Tibial nerve (tissue), 4 donors: Measurements from ENCODE around the gene FGF6. TPM values are rescaled to one million over a fixed set of nuclear protein-coding genes. Genes with fewer than 3 reads are reported as not detected.

Source experiments
- DNase-seq, 2 donors: peaks; one replicate each; pipeline ENCODE4 v3.0.0-alpha.2; 2019; ENCODE audit warnings: low spot score in 2 of 2
- H3K27ac ChIP-seq, 4 donors: fragments of 200-600 bp; sonication (generic) in 3 of 4; one replicate each; pipeline ENCODE4 v1.5.1; 2017 to 2019; ENCODE audit warnings: mild to moderate bottlenecking in 1 of 4
- H3K27me3 ChIP-seq, 2 donors: fragments of 200-600 bp; sonication (generic) in 1 of 2; one replicate each; pipeline versions ENCODE4 v1.5.1 to v1.6.0; 2017 to 2019
- H3K36me3 ChIP-seq, 3 donors: fragments of 200-600 bp; sonication (generic); one replicate each; pipeline ENCODE4 v1.5.1; 2018 to 2019
- H3K4me1 ChIP-seq, 4 donors: fragments of 200-600 bp; sonication (generic) in 3 of 4; one replicate each; pipeline ENCODE4 v1.5.1; 2017 to 2019
- H3K4me3 ChIP-seq, 4 donors: fragments of 200-600 bp; sonication (generic) in 3 of 4; one replicate each; pipeline ENCODE4 v1.5.1; 2017 to 2019; ENCODE audit warnings: mild to moderate bottlenecking in 1 of 4, moderate library complexity in 1 of 4
- H3K9me3 ChIP-seq, 4 donors: fragments of 200-600 bp; sonication (generic) in 3 of 4; one replicate each; pipeline ENCODE4 v1.5.1; 2017 to 2019
- CTCF ChIP-seq, 5 experiments: fragments of 200-600 bp in 3 of 5; fragments of 450-650 bp in 2 of 5; sonication (generic) in 3 of 5; IDR thresholded peaks; one replicate each; pipeline ENCODE4 v1.5.1; 2016 to 2019; ENCODE audit warnings: antibody characterized with exemption in 5 of 5, mild to moderate bottlenecking in 3 of 5, moderate library complexity in 2 of 5
- EP300 ChIP-seq, 2 donors: sonication (generic); formaldehyde crosslinking; IDR thresholded peaks; one replicate each; pipeline ENCODE4 v1.6.1; 2017; ENCODE audit warnings: antibody characterized with exemption in 2 of 2, mild to moderate bottlenecking in 1 of 2
- POLR2A ChIP-seq, 2 donors: fragments of 450-650 bp; IDR thresholded peaks; one replicate each; pipeline ENCODE4 v1.6.1; 2017; ENCODE audit warnings: antibody characterized with exemption in 2 of 2, mild to moderate bottlenecking in 2 of 2, moderate library complexity in 2 of 2
- whole genome bisulfite sequencing, 2 donors: methylation state at CpG; one replicate each; pipeline ENCODE4 v1.1.5; 2018; 5-methylcytosine and 5-hydroxymethylcytosine counted together
- total RNA-seq, 4 donors: library from RNA; depleted of rRNA; stranded (reverse); fragments of >200 nt; gene quantifications; one replicate each; pipeline ENCODE4 v1.1.0, GENCODE V29; 2016

Gene FGF6
- total RNA-seq, 4 donors from 2014 or later, result not detected

- TF ChIP-seq EP300 (IDR thresholded peaks at IDR 0.05) (no peak), POLR2A (IDR thresholded peaks at IDR 0.05) (no peak), CTCF (IDR thresholded peaks at IDR 0.05) (no peak)
- Histone ChIP-seq H3K4me3 (no peak overlapping the region), H3K36me3 (no peaks in the 10 kb centered on the region), H3K4me1 (no peaks in the 10 kb centered on the region), H3K9me3 (no peaks in the 10 kb centered on the region), H3K27me3 (no peaks in the 10 kb centered on the region), H3K27ac (no peak overlapping the region)
- no peak for DNase-seq
- WGBS, 2 donors, result 84 to 87% methylated on average over 8 of the region's 8 CpGs
Observed at GRCh38 chr12:4434706-4435425, 10.7 kb downstream of the FGF6 start.

- no peaks in the 10 kb centered on the region for H3K4me1 ChIP-seq
- TF ChIP-seq POLR2A (IDR thresholded peaks at IDR 0.05), result no peak
- no peak for TF ChIP-seq CTCF (IDR thresholded peaks at IDR 0.05)
- TF ChIP-seq EP300 (IDR thresholded peaks at IDR 0.05), result no peak
- H3K9me3 ChIP-seq, result no peaks in the 10 kb centered on the region
- no peak overlapping the region for H3K4me3 ChIP-seq
- no peak overlapping the region for H3K27ac ChIP-seq
- 88% methylated on average over 4 of the region's 4 CpGs for WGBS, 2 donors
- H3K36me3 ChIP-seq, result no peaks in the 10 kb centered on the region
- no peaks in the 10 kb centered on the region for H3K27me3 ChIP-seq
- no peak for DNase-seq
Observed at GRCh38 chr12:4434301-4434700, 11.3 kb downstream of the FGF6 start.

- DNase-seq, result no peak
- Histone ChIP-seq H3K4me1 (no peaks in the 10 kb centered on the region), H3K4me3 (no peak overlapping the region), H3K27me3 (no peaks in the 10 kb centered on the region), H3K36me3 (no peaks in the 10 kb centered on the region), H3K27ac (no peak overlapping the region), H3K9me3 (no peaks in the 10 kb centered on the region)
- TF ChIP-seq POLR2A (IDR thresholded peaks at IDR 0.05) (no peak), EP300 (IDR thresholded peaks at IDR 0.05) (no peak), CTCF (IDR thresholded peaks at IDR 0.05) (no peak)
- WGBS, 2 donors, result 35 to 56% methylated on average over 4 of the region's 4 CpGs
Observed at GRCh38 chr12:4433745-4434058, 11.9 kb downstream of the FGF6 start.

GRCh38 chr12:4432878-4433744, 12.5 kb downstream of the FGF6 start:
- Histone ChIP-seq H3K9me3 (no peaks in the 10 kb centered on the region), H3K27me3 (no peaks in the 10 kb centered on the region), H3K4me3 (no peak overlapping the region), H3K36me3 (no peaks in the 10 kb centered on the region), H3K27ac (no peak overlapping the region), H3K4me1 (no peaks in the 10 kb centered on the region)
- WGBS, 2 donors, result 50 to 60% methylated on average over 9 of the region's 9 CpGs
- TF ChIP-seq EP300 (IDR thresholded peaks at IDR 0.05) (no peak), CTCF (IDR thresholded peaks at IDR 0.05) (no peak), POLR2A (IDR thresholded peaks at IDR 0.05) (no peak)
- no peak for DNase-seq

DNA sequence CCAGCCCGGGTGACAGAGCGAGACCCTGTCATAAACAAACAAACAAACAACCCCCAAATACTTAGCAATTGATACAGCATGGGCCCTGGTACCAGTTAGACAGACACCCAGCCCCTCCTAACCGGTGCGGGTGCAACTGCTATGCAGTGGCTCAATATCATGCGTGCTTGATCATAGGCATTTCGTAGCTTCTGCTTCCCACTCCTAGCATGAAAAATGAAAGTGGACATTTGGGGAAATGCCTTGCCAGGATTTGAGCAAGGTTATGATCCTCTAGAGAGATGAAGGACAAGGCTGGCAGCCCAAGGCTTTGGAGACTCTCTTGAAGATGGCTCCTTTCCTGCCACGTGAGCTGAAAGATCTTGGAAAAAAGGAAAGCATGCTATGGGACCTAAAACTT, 13.7 kb downstream of the FGF6 start:
- DNase-seq, result no peak
- H3K27me3 ChIP-seq, result no peaks in the 10 kb centered on the region
- H3K4me1 ChIP-seq, result no peaks in the 10 kb centered on the region
- no peak overlapping the region for H3K4me3 ChIP-seq
- no peaks in the 10 kb centered on the region for H3K9me3 ChIP-seq
- no peak for TF ChIP-seq POLR2A (IDR thresholded peaks at IDR 0.05)
- no peak for TF ChIP-seq EP300 (IDR thresholded peaks at IDR 0.05)
- no peak for TF ChIP-seq CTCF (IDR thresholded peaks at IDR 0.05)
- H3K36me3 ChIP-seq, result no peaks in the 10 kb centered on the region
- WGBS, 2 donors, result 79 to 83% methylated on average over 7 of the region's 7 CpGs
- no peak overlapping the region for H3K27ac ChIP-seq
